Measurements from ENCODE around the gene CST3.

DNA sequence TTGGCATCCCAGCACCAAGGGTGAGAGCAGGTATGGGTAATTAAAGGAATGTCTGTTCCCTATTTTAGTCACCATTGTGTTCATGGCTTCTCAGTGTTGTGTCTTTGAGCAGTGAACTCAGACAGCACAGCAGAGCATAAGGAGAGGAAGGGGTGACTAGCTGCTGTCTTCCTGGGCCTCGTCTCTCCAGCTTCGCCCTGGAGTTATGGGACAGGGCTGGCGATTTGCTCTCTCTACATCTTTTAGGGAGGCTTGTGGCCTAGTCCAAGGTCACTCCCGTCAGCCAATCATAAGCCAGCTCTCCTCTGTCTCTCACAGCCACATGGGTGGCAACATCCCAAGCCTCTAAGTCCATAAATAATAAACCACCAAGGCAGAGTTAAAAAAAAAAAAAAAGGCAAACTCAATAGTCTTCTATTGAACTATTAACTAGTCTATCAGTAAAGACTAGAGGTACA, 7.3 kb downstream of the CST3 start:
- TF ChIP-seq, protein P1, sequence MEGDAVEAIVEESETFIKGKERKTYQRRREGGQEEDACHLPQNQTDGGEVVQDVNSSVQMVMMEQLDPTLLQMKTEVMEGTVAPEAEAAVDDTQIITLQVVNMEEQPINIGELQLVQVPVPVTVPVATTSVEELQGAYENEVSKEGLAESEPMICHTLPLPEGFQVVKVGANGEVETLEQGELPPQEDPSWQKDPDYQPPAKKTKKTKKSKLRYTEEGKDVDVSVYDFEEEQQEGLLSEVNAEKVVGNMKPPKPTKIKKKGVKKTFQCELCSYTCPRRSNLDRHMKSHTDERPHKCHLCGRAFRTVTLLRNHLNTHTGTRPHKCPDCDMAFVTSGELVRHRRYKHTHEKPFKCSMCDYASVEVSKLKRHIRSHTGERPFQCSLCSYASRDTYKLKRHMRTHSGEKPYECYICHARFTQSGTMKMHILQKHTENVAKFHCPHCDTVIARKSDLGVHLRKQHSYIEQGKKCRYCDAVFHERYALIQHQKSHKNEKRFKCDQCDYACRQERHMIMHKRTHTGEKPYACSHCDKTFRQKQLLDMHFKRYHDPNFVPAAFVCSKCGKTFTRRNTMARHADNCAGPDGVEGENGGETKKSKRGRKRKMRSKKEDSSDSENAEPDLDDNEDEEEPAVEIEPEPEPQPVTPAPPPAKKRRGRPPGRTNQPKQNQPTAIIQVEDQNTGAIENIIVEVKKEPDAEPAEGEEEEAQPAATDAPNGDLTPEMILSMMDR (IDR thresholded peaks at IDR 0.05) = no peak
- TF ChIP-seq ZFX (IDR thresholded peaks at IDR 0.05; ENCODE audit: borderline replicate concordance) = no peak

All from 22Rv1 (cell line).